ENCODE measurements around the gene SNRPD3.
"Not testable (repeated sequence)": the region's sequence is repeated elsewhere in the genome, so short reads cannot be mapped to it uniquely, and the experiment has no call there.

SNRPD3 gene

DNA sequence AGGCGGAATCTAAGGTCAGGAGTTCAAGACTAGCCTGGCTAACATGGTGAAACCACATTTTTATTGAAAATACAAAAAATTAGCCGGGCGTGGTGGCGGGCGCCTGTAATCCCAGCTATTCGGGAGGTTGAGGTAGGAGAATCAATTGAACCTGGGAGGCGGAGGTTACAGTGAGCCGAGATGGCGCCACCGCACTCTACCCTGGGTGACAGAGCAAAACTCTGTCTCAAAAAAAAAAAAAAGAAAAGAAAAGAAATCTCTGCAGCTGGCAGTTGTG, 37.7 kb downstream of the SNRPD3 start:
- not testable (repeated sequence) for DNase-seq

GRCh38 chr22:24593836-24594568, 38.2 kb downstream of the SNRPD3 start:
- DNase-seq: no peak

DNA sequence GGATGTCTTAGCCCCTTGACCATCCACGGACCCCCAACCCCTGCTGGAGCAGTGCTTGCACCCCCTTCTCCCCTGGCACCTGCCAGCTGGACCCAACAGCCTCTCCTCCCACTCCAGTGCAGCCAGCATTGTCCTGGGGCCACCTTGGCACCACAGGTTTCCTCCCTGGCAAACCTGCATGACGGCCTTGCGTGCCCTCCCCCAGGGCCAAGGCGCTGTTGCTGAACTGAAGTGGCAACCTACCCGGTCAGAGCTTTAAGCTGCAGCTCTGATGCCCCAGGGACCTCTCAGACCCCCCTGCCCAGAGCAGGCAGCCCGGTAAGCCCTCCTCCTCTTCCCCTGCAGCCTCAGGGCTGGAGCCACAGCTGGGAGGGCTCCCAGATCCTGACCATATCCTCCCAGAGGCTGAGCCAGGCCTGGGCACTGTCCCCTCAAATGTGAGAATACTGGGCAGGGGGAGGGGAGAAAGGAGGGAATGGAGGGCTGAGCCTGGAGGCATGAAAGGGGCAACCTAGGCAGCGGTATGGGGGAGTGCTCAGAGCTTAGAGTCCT, 38.8 kb downstream of the SNRPD3 start:
- no peak for DNase-seq

- DNase-seq: no peak
Observed at GRCh38 chr22:24595228-24595627, 39.4 kb downstream of the SNRPD3 start.

DNA sequence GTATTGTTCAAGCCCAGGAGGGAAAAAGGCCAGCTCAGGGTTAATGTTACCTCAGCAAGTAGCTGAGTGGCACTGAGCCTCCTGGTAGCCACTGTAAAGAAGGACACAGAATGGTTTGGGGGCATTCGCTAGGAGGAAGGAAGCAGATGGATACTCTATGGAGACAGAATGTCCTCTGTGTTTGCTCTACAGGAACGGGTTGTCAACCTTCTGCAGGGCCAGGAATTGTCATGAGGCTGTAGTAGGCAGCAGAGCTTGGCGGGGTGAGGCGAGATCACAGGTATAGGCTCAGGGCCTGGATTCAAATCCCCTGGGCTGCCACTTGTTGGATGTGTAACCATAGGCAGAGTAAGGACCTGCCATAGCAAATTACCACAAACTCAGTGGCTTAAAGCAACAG, 40.1 kb downstream of the SNRPD3 start:
- no peak for DNase-seq

GRCh38 chr22:24597076-24597475, 41.3 kb downstream of the SNRPD3 start:
- not testable (repeated sequence) for DNase-seq

DNA sequence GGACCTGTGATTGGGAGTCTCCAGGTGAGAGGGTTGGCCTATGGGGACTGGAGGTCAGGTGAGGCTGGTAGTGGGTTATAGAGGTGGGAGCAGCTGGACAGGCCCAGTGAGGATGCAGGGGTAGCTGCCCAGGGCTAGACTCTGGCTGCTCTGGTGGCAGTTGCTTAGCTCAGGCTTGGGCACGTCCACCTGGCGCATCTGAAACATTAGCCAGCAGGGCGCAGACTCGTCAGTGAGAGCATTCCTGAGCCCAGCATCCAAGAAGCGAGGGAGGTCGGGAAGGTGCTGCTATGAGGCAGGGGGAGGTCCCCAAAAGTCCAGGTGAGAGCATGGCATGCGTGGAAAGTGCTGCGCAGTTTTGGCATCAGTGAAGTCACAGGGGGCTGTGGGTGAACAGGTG, 43.7 kb downstream of the SNRPD3 start:
- DNase-seq: no peak

- not testable (repeated sequence) for DNase-seq
Observed at GRCh38 chr22:24599958-24600715, 44.3 kb downstream of the SNRPD3 start.

GRCh38 chr22:24601217-24602104, 45.7 kb downstream of the SNRPD3 start:
- DNase-seq: no peak

GRCh38 chr22:24602105-24602749, 46.4 kb downstream of the SNRPD3 start:
- DNase-seq: not testable (repeated sequence)

- not testable (repeated sequence) for DNase-seq
Observed at GRCh38 chr22:24602847-24603769, 47.3 kb downstream of the SNRPD3 start, which contains the start of gene GGT1. TSS of gene GGT1 (plus strand) at chr22:24603193. CDS start at chr22:24611082, 7,889 bp downstream.

- not testable (repeated sequence) for DNase-seq
Observed at GRCh38 chr22:24603770-24604629, 48.2 kb downstream of the SNRPD3 start.

DNA sequence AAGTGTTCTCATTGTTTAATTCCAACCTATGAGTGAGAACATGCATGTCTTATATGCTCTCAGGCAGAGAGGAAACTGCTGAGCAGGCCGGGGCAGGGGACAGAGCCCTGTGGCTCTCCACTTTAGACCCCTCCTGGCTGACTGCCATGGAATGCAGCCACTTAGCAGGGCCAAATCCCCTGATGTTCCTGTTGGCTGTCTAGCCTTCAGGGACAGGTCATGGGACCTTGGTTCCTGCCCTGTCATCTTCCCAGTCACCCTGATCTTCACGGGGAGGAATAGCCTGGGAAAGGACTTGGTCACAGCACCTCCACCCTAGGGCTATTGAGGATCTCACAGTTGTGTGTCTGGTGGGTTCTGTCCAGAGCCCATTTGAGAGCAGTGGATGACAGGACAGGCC, 50.5 kb downstream of the SNRPD3 start:
- DNase-seq: not testable (repeated sequence)

DNA sequence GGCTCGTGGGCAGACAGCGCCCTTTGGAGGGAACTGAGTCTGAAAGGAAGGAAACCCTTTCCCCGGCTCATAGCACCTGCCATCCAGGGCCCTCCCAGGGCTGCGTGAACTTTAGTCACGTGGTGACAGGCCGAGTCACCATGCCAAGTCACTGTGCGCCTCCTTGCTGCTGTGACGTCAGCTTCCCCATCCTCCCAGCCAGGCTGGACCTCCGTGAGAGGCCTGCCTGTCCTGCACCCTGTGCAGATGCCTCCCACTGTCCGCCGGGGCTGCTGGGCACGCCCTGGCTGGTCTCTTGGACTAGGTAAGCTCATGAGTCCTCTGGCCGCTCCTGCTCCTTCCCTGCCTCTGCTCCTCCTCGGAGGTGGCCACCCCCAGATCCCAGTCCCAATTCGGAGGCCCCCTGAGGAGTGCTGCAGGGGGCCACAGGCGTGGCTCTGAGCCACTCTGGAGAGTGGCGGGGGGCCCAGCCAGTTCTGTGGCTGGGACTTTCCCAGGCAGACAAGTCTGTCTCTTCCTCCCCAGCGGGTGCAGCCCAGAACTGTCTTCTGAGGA, 51.7 kb downstream of the SNRPD3 start:
- DNase-seq: not testable (repeated sequence)

DNA sequence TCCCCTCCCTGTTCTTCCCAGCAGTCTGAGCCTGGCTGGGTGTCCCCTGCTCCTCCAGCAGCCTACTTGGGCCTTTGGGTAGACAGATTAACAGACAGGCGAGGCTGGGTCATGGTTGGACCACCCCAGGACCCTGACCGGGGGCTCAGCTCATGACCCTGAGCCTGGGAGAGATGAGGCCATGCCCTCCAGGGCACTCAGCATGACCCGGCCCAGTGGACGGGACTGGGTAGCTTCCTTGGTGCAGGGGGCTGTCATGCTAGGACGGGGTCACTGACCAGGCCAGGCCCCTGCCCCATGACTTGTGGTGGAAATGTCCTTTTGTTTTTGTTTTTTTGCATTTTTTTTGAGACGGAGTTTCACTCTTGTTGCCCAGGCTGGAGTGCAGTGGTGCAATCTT, 52.5 kb downstream of the SNRPD3 start:
- not testable (repeated sequence) for DNase-seq

DNA sequence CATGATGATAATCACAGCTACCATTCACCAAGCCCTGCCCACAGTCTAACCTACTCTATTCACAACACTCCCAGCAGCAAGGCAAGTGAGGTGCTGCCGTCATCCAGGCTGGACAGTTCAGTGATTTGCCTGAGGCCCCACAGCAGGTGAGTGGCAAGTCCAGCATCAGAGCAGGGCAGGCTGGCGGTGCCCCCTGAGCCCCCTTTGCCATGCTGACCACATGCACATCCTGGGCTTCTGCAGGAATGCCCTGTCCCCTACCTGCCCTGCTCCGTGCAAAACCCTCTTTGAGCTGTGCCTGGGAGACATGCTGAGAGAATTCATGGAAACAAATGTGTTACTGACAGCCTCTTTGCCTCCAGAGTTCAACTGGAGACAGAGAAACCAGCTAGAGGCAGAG, 54.1 kb downstream of the SNRPD3 start:
- DNase-seq: not testable (repeated sequence)

- DNase-seq: not testable (repeated sequence)
Observed at GRCh38 chr22:24614794-24615193, 59.0 kb downstream of the SNRPD3 start.

GRCh38 chr22:24621244-24621643, 65.4 kb downstream of the SNRPD3 start:
- not testable (repeated sequence) for DNase-seq

- DNase-seq: not testable (repeated sequence)
Observed at GRCh38 chr22:24622596-24622995, 66.8 kb downstream of the SNRPD3 start.
